ENCODE results near the gene RDH16.

DNA sequence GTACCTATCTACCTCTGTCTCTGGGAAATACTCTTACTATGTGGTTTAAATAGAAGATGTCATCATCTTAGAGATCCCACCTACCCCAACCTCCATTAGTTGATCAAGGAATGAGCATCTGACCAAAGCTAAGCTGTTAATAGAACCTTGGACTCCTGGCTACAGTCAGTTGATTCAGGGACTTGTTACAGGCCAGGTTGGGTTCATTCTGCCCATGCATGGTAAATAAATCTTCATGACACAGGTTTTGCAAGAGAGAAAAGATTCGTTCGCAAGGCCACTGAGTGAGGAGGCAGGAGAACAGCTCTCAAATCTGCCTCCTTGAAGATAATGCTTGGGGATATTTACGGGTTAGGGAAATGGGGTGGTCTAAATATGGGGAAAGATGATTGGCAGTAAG lies 42.7 kb downstream of the RDH16 start:
- TF ChIP-seq POLR2AphosphoS5 (IDR thresholded peaks at IDR 0.05) (no peak), POLR2A (IDR thresholded peaks at IDR 0.05) (no peak)
- TF ChIP-seq, protein P1, sequence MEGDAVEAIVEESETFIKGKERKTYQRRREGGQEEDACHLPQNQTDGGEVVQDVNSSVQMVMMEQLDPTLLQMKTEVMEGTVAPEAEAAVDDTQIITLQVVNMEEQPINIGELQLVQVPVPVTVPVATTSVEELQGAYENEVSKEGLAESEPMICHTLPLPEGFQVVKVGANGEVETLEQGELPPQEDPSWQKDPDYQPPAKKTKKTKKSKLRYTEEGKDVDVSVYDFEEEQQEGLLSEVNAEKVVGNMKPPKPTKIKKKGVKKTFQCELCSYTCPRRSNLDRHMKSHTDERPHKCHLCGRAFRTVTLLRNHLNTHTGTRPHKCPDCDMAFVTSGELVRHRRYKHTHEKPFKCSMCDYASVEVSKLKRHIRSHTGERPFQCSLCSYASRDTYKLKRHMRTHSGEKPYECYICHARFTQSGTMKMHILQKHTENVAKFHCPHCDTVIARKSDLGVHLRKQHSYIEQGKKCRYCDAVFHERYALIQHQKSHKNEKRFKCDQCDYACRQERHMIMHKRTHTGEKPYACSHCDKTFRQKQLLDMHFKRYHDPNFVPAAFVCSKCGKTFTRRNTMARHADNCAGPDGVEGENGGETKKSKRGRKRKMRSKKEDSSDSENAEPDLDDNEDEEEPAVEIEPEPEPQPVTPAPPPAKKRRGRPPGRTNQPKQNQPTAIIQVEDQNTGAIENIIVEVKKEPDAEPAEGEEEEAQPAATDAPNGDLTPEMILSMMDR (IDR thresholded peaks at IDR 0.05 in 8 of 11, conservative IDR thresholded peaks at IDR 0.05 in 3 of 11) = no peak
